ENCODE measurements around the gene CLRN1.

CLRN1 gene

GRCh38 chr3:150975992-150976368, 3.5 kb upstream of the CLRN1 start:
- DNase-seq (ENCODE audit: low read depth), result no peak

- DNase-seq (ENCODE audit: low read depth), result no peak
Measured at GRCh38 chr3:150975086-150975991, 2.8 kb upstream of the CLRN1 start.

- DNase-seq (ENCODE audit: low read depth), result no peak
Measured at GRCh38 chr3:150970665-150971324, 1.7 kb downstream of the CLRN1 start.

- DNase-seq (ENCODE audit: low read depth), result no peak
Measured at GRCh38 chr3:150968341-150969035, 4.0 kb downstream of the CLRN1 start.

- no peak for DNase-seq (ENCODE audit: low read depth)
Measured at GRCh38 chr3:150965436-150965835, 7.1 kb downstream of the CLRN1 start.

- DNase-seq (ENCODE audit: low read depth), result no peak
Measured at GRCh38 chr3:150961949-150962348, 10.6 kb downstream of the CLRN1 start.

- no peak for DNase-seq (ENCODE audit: low read depth)
Measured at GRCh38 chr3:150960708-150961684, 11.5 kb downstream of the CLRN1 start.

GRCh38 chr3:150958683-150959082, 13.8 kb downstream of the CLRN1 start:
- no peak for DNase-seq (ENCODE audit: low read depth)

- DNase-seq (ENCODE audit: low read depth), result no peak
Measured at GRCh38 chr3:150956376-150956775, 16.2 kb downstream of the CLRN1 start.

- DNase-seq (ENCODE audit: low read depth), result no peak
Measured at GRCh38 chr3:150951923-150952322, 20.6 kb downstream of the CLRN1 start.

GRCh38 chr3:150945226-150946032, 27.1 kb downstream of the CLRN1 start:
- DNase-seq (ENCODE audit: low read depth), result no peak

- DNase-seq (ENCODE audit: low read depth), result no peak
Measured at GRCh38 chr3:150942221-150942620, 30.3 kb downstream of the CLRN1 start.

GRCh38 chr3:150936693-150937092, 35.8 kb downstream of the CLRN1 start:
- DNase-seq (ENCODE audit: low read depth), result no peak

- DNase-seq (ENCODE audit: low read depth), result no peak
Measured at GRCh38 chr3:150933473-150933995, 39.0 kb downstream of the CLRN1 start.

GRCh38 chr3:150931745-150932144, 40.8 kb downstream of the CLRN1 start:
- DNase-seq (ENCODE audit: low read depth), result no peak

GRCh38 chr3:150930839-150931238, 41.7 kb downstream of the CLRN1 start:
- DNase-seq (ENCODE audit: low read depth), result no peak

- no peak for DNase-seq (ENCODE audit: low read depth)
Measured at GRCh38 chr3:150928234-150928633, 44.3 kb downstream of the CLRN1 start.

- DNase-seq (ENCODE audit: low read depth), result no peak
Measured at GRCh38 chr3:150926328-150926727, 46.2 kb downstream of the CLRN1 start.

- DNase-seq (ENCODE audit: low read depth), result peak; percentile 13
Measured at GRCh38 chr3:150925751-150926201, 46.8 kb downstream of the CLRN1 start.

GRCh38 chr3:150922611-150923010, 49.9 kb downstream of the CLRN1 start:
- no peak for DNase-seq (ENCODE audit: low read depth)

Data from stimulated activated CD4-positive, alpha-beta T cell treated with anti-CD3 and anti-CD28 coated beads, Interleukin-2, amount 100 ng/mL, for 4 hours (primary cell).